CD4-positive, CD25-positive, alpha-beta regulatory T cell (primary cell): ENCODE data around the gene DCPS. TPM values are rescaled to one million over a fixed set of nuclear protein-coding genes. Genes with fewer than 3 reads are reported as not detected.
"Not testable (repeated sequence)": the region's sequence is repeated elsewhere in the genome, so short reads cannot be mapped to it uniquely, and the experiment has no call there.

Experiments used
- ATAC-seq, 2 donors: fragments of 150-1000 bp; cut with Tn5 transposase; one replicate each; pipeline ENCODE4 v1.10.0; 2021; ENCODE audit warnings: low read depth in 2 of 2, moderate number of reproducible peaks in 2 of 2, moderate library complexity in 1 of 2
- DNase-seq, 3 donors: peaks; one replicate each; pipeline versions ENCODE4 v3.0.0 to v3.0.0-alpha.2; 2012 to 2022; ENCODE audit warnings: mixed read lengths in 1 of 3
- H3K27ac ChIP-seq: one replicate; pipeline ENCODE4 v1.7.0; 2013; ENCODE audit warnings: mild to moderate bottlenecking, low read length; ENCODE audit not compliant: insufficient read depth, poor library complexity, severe bottlenecking
- H3K27me3 ChIP-seq: one replicate; pipeline ENCODE4 v1.7.0; 2013; ENCODE audit warnings: low read length; ENCODE audit not compliant: control insufficient read depth, insufficient read depth
- H3K36me3 ChIP-seq: one replicate; pipeline ENCODE4 v1.7.0; 2013; ENCODE audit warnings: mild to moderate bottlenecking, low read length, moderate library complexity; ENCODE audit not compliant: control insufficient read depth, insufficient read depth
- H3K4me1 ChIP-seq: 2 replicates; pipeline ENCODE4 v1.7.0; 2013; ENCODE audit warnings: mild to moderate bottlenecking, low read length; ENCODE audit not compliant: insufficient read depth, control insufficient read depth, poor library complexity, severe bottlenecking
- H3K4me3 ChIP-seq: one replicate; pipeline ENCODE4 v1.7.0; 2013; ENCODE audit warnings: low read depth, mild to moderate bottlenecking, low read length, moderate library complexity
- H3K9me3 ChIP-seq, 2 experiments: 1 replicate in 1 of 2; 2 replicates in 1 of 2; pipeline ENCODE4 v1.7.0; 2013; ENCODE audit warnings: low read length in 2 of 2, mild to moderate bottlenecking in 1 of 2, moderate library complexity in 1 of 2; ENCODE audit not compliant: control insufficient read depth in 2 of 2
- H3K27ac Mint-ChIP-seq, 3 donors: one replicate each; pipeline ENCODE4 v1.8.0; 2020 to 2022; ENCODE audit warnings: mild to moderate bottlenecking in 3 of 3, mixed read lengths in 3 of 3, moderate library complexity in 2 of 3
- H3K27me3 Mint-ChIP-seq: one replicate; pipeline ENCODE4 v1.8.0; 2022; ENCODE audit warnings: mild to moderate bottlenecking, mixed read lengths
- H3K36me3 Mint-ChIP-seq: one replicate; pipeline ENCODE4 v1.8.0; 2020; ENCODE audit warnings: mixed read lengths
- H3K4me1 Mint-ChIP-seq, 4 donors: one replicate each; pipeline ENCODE4 v1.8.0; 2020 to 2022; ENCODE audit warnings: mixed read lengths in 4 of 4, mild to moderate bottlenecking in 1 of 4
- H3K4me3 Mint-ChIP-seq, 4 donors: one replicate each; pipeline ENCODE4 v1.8.0; 2020 to 2022; ENCODE audit warnings: mild to moderate bottlenecking in 4 of 4, mixed read lengths in 4 of 4, moderate library complexity in 3 of 4
- H3K9me3 Mint-ChIP-seq, 7 donors: one replicate each; pipeline ENCODE4 v1.8.0; 2020 to 2022; ENCODE audit warnings: mixed read lengths in 7 of 7, mild to moderate bottlenecking in 3 of 7, moderate library complexity in 2 of 7
- polyA plus RNA-seq, 4 donors: library from polyadenylated mRNA; unstranded; fragments of 300-500 nt; fragmentation: Illumina TruSeq; gene quantifications; one replicate each; pipeline ENCODE4 v1.2.3, GENCODE V29; 2021
- total RNA-seq: library from RNA; stranded (reverse); gene quantifications from one replicate; pipeline ENCODE4 v1.2.3, GENCODE V29; 2022

DCPS gene
- total and polyA plus RNA-seq, 5 donors from 2014 or later, result 18.1 to 57.6 (median 47.7) TPM

DNA sequence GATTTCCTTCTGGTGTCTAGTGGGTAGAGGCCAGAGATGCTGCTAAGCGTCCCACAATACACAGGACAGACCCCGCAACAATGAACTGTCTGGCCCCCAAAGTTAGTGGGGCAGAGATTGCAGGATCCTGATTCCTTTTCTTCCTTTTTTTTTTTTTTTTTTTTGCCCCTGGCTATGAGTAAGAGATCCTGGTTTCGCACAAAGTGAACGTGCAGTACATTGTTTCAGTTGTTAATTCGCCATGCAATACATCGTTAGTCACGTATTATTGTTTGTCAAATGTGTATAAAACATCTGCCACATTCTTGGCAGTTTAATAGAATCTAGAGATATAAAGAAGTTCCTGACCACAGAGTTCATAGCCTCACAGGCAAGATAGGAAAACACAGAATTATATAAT, 71.9 kb downstream of the DCPS start:
- no peak overlapping the region for H3K27ac ChIP-seq
- Mint-ChIP-seq H3K4me1 (peaks cover 0 to 2% (median 0%) of the 10 kb centered on the region in 4 donors), H3K36me3 (peaks cover 4% of the 10 kb centered on the region), H3K9me3 (no peaks in the 10 kb centered on the region), H3K27ac (no peak overlapping the region), H3K4me3 (no peak overlapping the region), H3K27me3 (no peaks in the 10 kb centered on the region)
- H3K4me1 ChIP-seq, result no peaks in the 10 kb centered on the region
- H3K36me3 ChIP-seq, result no peaks in the 10 kb centered on the region
- H3K9me3 ChIP-seq, result no peaks in the 10 kb centered on the region
- H3K4me3 ChIP-seq, result no peak overlapping the region
- ATAC-seq (no peak), DNase-seq (no peak)
- no peaks in the 10 kb centered on the region for H3K27me3 ChIP-seq

DNA sequence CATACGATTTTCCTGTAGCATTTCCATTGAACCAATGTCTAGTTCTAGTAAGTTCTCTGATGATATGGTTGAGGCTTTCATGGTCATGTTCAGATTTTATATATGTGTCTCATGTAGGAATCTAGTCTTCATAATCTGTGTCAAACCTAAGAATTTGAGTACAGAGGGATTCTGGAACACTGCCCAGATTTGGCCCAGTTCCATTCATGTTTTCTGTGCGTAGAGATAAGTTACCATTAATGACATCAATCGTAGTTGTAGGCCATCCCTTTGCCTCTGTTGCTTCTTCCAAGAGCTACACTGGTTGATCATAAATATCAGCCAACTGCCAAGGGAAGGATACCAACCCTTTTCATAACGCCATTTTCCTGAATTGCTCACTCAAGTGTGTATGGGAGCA, 74.9 kb downstream of the DCPS start:
- Histone ChIP-seq H3K9me3 (no peaks in the 10 kb centered on the region), H3K36me3 (no peaks in the 10 kb centered on the region), H3K4me3 (no peak overlapping the region), H3K4me1 (no peaks in the 10 kb centered on the region), H3K27me3 (no peaks in the 10 kb centered on the region), H3K27ac (no peak overlapping the region)
- ATAC-seq (no peak), DNase-seq (no peak)
- no peaks in the 10 kb centered on the region for H3K27me3 Mint-ChIP-seq
- no peaks in the 10 kb centered on the region for H3K9me3 Mint-ChIP-seq
- no peaks in the 10 kb centered on the region for H3K4me1 Mint-ChIP-seq
- no peak overlapping the region for H3K4me3 Mint-ChIP-seq
- no peaks in the 10 kb centered on the region for H3K36me3 Mint-ChIP-seq
- no peak overlapping the region for H3K27ac Mint-ChIP-seq

DNA sequence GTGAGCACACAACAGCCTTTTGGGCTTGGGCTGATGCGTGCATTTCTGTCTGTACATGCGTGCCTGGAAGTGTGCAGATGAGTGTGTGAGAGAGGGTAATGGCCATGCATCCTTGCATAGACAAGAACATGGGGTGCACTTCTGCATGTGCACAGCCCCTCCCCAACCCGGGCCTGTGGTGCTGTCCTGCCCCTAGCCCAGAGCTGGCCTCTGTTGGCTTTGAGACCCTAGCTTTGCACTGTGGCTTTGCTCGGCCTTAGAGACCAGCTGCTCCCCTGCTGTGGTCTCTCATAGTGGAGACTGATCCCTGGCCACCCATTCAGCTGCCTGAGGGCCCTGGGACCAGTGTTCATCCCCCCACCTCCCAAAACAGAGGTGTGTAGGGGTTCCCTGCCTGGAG, 77.0 kb downstream of the DCPS start:
- Histone ChIP-seq H3K36me3 (no peaks in the 10 kb centered on the region), H3K4me1 (no peaks in the 10 kb centered on the region), H3K27ac (no peak overlapping the region), H3K9me3 (no peaks in the 10 kb centered on the region), H3K4me3 (no peak overlapping the region), H3K27me3 (no peaks in the 10 kb centered on the region)
- no peaks in the 10 kb centered on the region for H3K36me3 Mint-ChIP-seq
- no peak for ATAC-seq
- no peaks in the 10 kb centered on the region for H3K9me3 Mint-ChIP-seq
- DNase-seq, result no peak
- no peak overlapping the region for H3K4me3 Mint-ChIP-seq
- H3K4me1 Mint-ChIP-seq, result no peaks in the 10 kb centered on the region
- H3K27ac Mint-ChIP-seq, result no peak overlapping the region
- H3K27me3 Mint-ChIP-seq, result no peaks in the 10 kb centered on the region

DNA sequence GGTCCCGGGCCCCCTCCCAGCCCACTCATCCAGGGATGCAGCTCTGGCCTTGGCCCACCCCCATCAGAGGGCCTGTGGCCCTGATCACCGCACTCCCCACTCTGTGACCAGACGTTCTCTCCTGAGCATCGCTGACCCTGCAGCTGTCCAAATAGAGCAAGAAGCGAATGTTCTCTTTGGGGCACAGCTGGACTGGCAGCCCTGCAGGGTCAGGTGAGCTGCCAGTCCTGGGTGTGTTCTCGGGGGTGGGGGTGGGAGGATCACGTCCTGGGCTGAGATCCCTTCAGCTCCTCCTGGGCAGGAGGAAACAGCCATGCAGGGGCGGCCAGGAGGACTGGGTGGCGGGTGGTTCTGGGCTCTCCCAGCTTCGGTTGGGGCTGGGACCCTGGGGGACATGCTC, 78.1 kb downstream of the DCPS start:
- H3K27me3 Mint-ChIP-seq, H3K36me3 Mint-ChIP-seq, H3K27me3 ChIP-seq, H3K4me3 Mint-ChIP-seq, H3K4me1 ChIP-seq, H3K9me3 ChIP-seq, H3K27ac ChIP-seq, H3K36me3 ChIP-seq, H3K4me3 ChIP-seq, H3K27ac Mint-ChIP-seq, H3K9me3 Mint-ChIP-seq, H3K4me1 Mint-ChIP-seq, ATAC-seq, DNase-seq: not testable (repeated sequence)

DNA sequence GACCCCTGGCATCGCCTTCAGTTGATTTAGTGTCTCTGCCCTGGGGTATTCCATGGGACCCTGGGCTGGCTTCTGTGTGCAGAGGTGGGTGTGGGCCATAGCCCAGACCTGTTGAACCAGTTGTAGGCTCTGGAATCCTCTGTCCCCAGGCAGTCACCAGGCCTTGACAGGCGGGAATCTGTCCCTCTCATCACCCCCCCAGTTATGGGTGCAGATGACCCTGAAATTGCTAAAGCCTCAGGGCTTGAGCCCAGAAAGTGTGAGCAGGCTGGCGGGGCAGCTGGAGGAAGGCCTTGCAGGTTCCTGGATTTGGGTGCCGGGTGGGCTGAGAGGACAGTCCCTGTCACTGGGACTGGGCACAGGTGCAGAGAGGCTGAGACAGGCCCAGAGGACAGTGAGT, 78.8 kb downstream of the DCPS start:
- H3K9me3 ChIP-seq, H3K4me3 ChIP-seq, H3K4me1 ChIP-seq, H3K27ac ChIP-seq, H3K9me3 Mint-ChIP-seq, H3K36me3 Mint-ChIP-seq, H3K4me3 Mint-ChIP-seq, H3K27me3 ChIP-seq, H3K27me3 Mint-ChIP-seq, H3K27ac Mint-ChIP-seq, ATAC-seq, H3K4me1 Mint-ChIP-seq, DNase-seq, H3K36me3 ChIP-seq: not testable (repeated sequence)

DNA sequence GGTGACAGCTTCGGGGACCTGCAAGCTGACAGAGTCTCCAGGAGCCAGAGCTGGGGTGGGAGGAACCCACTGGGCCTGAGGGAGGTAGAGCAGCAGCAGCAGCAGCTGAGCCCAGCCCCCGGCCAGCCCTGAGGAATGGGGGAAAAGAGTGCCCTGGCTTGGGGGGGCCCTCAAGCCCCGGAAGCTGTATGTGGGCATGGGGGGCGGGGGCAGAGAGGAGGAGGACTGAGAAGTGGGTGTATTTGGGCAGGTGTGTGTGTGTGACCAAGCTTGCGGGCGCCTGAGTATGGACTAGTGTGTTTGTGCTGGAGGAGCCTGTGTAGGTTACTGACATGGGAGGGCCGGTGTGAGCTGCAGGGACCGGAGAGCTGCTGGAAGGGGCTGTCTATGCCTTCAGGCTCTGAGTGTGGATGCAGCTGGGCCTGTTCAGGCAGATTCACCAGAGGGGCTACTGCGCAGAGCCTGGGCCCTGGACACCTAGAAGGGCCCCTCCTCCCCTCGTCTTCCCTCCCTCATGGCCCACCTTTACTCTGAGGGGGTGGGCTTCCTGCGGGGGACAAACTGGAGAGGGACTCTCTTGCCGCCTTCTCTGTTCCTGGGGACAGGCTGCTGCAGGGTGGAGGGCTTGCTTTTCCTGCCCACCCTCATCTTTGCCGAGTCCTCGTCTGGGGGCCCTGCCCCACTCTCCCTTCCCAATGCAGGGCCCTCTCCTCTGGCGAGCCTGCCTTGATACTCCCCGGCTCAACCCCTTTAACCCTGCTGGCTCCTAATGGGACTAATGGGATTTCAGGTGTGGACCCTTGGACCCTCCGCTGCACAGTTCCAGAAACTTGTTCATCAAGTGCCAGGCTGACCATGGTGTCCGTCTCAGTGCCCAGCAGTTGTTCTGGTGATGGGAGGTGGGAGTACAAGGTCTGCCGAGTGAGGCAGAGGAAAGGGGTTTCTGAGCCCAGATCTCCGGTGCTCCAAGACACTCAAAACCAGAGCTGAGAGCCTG, 79.8 kb downstream of the DCPS start:
- Histone ChIP-seq H3K9me3 (no peaks in the 10 kb centered on the region), H3K27ac (no peak overlapping the region), H3K27me3 (no peaks in the 10 kb centered on the region), H3K4me1 (no peaks in the 10 kb centered on the region), H3K36me3 (no peaks in the 10 kb centered on the region), H3K4me3 (no peak overlapping the region)
- Mint-ChIP-seq H3K4me3 (no peak overlapping the region), H3K4me1 (no peaks in the 10 kb centered on the region), H3K27ac (no peak overlapping the region), H3K9me3 (no peaks in the 10 kb centered on the region), H3K36me3 (no peaks in the 10 kb centered on the region), H3K27me3 (no peaks in the 10 kb centered on the region)
- DNase-seq (no peak), ATAC-seq (no peak)

DNA sequence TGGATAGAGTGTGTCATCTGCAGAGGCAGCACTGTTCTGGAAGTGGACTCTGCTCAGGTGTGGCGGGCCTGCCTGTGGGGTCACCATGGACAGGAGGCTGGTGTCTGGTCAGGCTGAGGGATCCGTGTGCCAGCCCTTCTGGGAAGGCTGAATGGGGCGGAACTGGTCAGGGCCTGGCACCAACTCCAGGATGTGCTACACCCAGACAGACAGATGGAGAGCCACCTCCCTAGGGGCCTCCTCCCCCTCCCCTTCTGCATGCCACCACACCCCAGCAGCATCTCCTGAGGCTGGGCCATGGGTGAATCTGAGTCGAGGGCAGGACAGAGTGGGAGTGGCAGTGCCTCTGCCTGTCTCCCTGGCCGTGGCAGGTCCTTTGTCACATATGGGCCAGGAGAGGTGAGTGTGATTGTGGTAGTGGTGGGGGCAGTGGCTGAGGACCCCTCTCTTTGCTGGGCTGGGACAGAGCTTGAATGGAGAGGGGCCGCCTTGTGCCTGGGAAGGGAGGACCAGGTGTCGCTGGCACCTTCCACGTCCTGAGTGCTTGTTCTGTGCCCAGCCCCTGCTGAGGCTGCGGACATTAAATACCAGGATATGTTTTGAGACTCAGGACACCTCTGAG, 80.7 kb downstream of the DCPS start:
- Mint-ChIP-seq H3K4me3 (no peak overlapping the region), H3K36me3 (no peaks in the 10 kb centered on the region), H3K27ac (no peak overlapping the region), H3K27me3 (no peaks in the 10 kb centered on the region), H3K9me3 (no peaks in the 10 kb centered on the region), H3K4me1 (no peaks in the 10 kb centered on the region)
- H3K9me3 ChIP-seq, result no peaks in the 10 kb centered on the region
- no peak for DNase-seq
- no peaks in the 10 kb centered on the region for H3K27me3 ChIP-seq
- ATAC-seq, result no peak
- no peaks in the 10 kb centered on the region for H3K36me3 ChIP-seq
- H3K4me1 ChIP-seq, result no peaks in the 10 kb centered on the region
- H3K4me3 ChIP-seq, result no peak overlapping the region
- no peak overlapping the region for H3K27ac ChIP-seq
